ENCODE data around the gene ZNF567. TPM values are rescaled to one million over a fixed set of nuclear protein-coding genes. Genes with fewer than 3 reads are reported as not detected.

Gene ZNF567
- total RNA-seq, 1 donor from 2014 or later: 2.5 TPM

DNA sequence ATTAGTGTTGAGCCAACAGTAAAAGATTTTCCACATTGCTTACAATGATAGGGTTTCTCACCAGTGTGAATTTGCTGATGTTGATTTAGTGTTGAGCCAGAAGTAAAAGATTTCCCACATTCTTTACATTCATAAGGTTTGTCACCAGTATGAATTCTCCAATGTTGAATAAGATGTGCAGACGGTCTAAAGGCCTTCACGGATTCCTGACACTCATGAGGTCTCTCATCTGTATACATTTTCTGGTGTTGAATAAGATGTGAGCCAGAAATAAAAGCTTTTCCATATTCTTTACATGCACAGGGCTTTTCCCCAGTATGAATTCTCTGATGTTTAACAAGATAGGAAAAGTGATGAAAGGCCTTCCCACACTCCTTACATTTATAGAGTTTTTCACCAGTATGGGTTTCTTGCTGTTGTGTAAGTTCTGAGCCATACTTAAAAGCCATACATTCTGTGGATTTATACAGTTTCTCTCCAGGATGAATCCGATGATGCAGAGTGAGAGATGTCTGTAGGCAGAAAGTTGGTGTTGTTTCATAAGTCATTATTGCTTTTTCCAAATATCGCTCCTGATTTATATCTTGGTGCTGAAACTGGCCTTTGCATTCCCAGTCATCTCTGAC, 62.8 kb downstream of the ZNF567 start:
- ATAC-seq (no peak), DNase-seq (ENCODE audit: low spot score) (no peak)

Other genes starting within 250 kb of the ZNF567 start
- 4.9 TPM for gene ZNF566, start 198.1 kb upstream of the ZNF567 start, total RNA-seq
- gene ZNF260, start 159.3 kb upstream of the ZNF567 start, total RNA-seq: 4.1 TPM
- gene ZNF529, start 114.3 kb upstream of the ZNF567 start, total RNA-seq: 2.6 TPM
- 1.1 TPM for gene ZNF382, start 82.3 kb upstream of the ZNF567 start, total RNA-seq
- 1.5 TPM for gene ZNF461, start 20.8 kb upstream of the ZNF567 start, total RNA-seq
- 0.88 TPM for gene ZNF850, start 85.2 kb downstream of the ZNF567 start, total RNA-seq
- 5.1 TPM for gene ZNF790, start 150.8 kb downstream of the ZNF567 start, total RNA-seq
- gene ZNF345, start 163.3 kb downstream of the ZNF567 start, total RNA-seq: 2.1 TPM
- gene ZNF829, start 228.7 kb downstream of the ZNF567 start, total RNA-seq: 0.70 TPM
- 1.9 TPM for gene ZNF568, start 228.7 kb downstream of the ZNF567 start, total RNA-seq